Astrocyte (in vitro differentiated cells and primary cell): ENCODE results near the gene RHBDD2. TPM values are rescaled to one million over a fixed set of nuclear protein-coding genes. Genes with fewer than 3 reads are reported as not detected.
"Not testable (repeated sequence)": the region's sequence is repeated elsewhere in the genome, so short reads cannot be mapped to it uniquely, and the experiment has no call there.

Experiments
- DNase-seq: peaks from one replicate; pipeline ENCODE4 v3.0.0-alpha.2; 2010; ENCODE audit warnings: low read depth
- FAIRE-seq: peaks from 2 replicates; lab custom pipeline; 2011; peaks lifted over from hg19 to GRCh38; lab: Jason Lieb, UNC
- H2AFZ ChIP-seq: 2 replicates; pipeline ENCODE4 v1.6.0; 2012; ENCODE audit warnings: low read depth, low read length, inconsistent platforms
- H3K27ac ChIP-seq: 2 replicates; pipeline ENCODE4 v1.5.1; 2011; ENCODE audit warnings: low read depth, low read length, inconsistent platforms
- H3K27me3 ChIP-seq: 2 replicates; pipeline ENCODE4 v1.6.0; 2011; ENCODE audit warnings: low read length, inconsistent platforms; ENCODE audit not compliant: insufficient read depth
- H3K36me3 ChIP-seq: 2 replicates; pipeline ENCODE4 v1.5.1; 2011; ENCODE audit warnings: low read length, inconsistent platforms; ENCODE audit not compliant: insufficient read depth
- H3K4me1 ChIP-seq: 2 replicates; pipeline ENCODE4 v1.5.1; 2011; ENCODE audit warnings: low read length, inconsistent platforms; ENCODE audit not compliant: insufficient read depth
- H3K4me2 ChIP-seq: 2 replicates; pipeline ENCODE4 v1.6.0; 2012; ENCODE audit warnings: low read length, inconsistent platforms
- H3K4me3 ChIP-seq: 2 replicates; pipeline ENCODE4 v1.5.1; 2011; ENCODE audit warnings: low read depth, mild to moderate bottlenecking, low read length, inconsistent platforms; ENCODE audit not compliant: insufficient read depth
- H3K79me2 ChIP-seq: 2 replicates; pipeline ENCODE4 v1.6.0; 2012; ENCODE audit warnings: mild to moderate bottlenecking, low read length, inconsistent platforms; ENCODE audit not compliant: insufficient read depth
- H3K9ac ChIP-seq: 2 replicates; pipeline ENCODE4 v1.6.0; 2012; ENCODE audit warnings: mild to moderate bottlenecking, low read length, inconsistent platforms
- H3K9me3 ChIP-seq: 2 replicates; pipeline ENCODE4 v1.5.1; 2012; ENCODE audit warnings: low read depth, mild to moderate bottlenecking, low read length, inconsistent platforms; ENCODE audit not compliant: insufficient read depth
- H4K20me1 ChIP-seq: 2 replicates; pipeline ENCODE4 v1.6.0; 2012; ENCODE audit warnings: low read length, inconsistent platforms; ENCODE audit not compliant: insufficient read depth
- H3K27ac Mint-ChIP-seq: one replicate; pipeline ENCODE4 v1.8.0; 2021; ENCODE audit warnings: mild to moderate bottlenecking, mixed read lengths; ENCODE audit not compliant: unreplicated experiment
- H3K27me3 Mint-ChIP-seq: one replicate; pipeline ENCODE4 v1.8.0; 2021; ENCODE audit warnings: low read depth, mixed read lengths; ENCODE audit not compliant: unreplicated experiment
- H3K36me3 Mint-ChIP-seq: one replicate; pipeline ENCODE4 v1.8.0; 2021; ENCODE audit warnings: low read depth, mixed read lengths; ENCODE audit not compliant: unreplicated experiment
- H3K4me1 Mint-ChIP-seq: one replicate; pipeline ENCODE4 v1.8.0; 2021; ENCODE audit warnings: low read depth, mixed read lengths; ENCODE audit not compliant: unreplicated experiment
- H3K4me3 Mint-ChIP-seq: one replicate; pipeline ENCODE4 v1.8.0; 2021; ENCODE audit warnings: mild to moderate bottlenecking, moderate library complexity, mixed read lengths; ENCODE audit not compliant: unreplicated experiment
- H3K9me3 Mint-ChIP-seq: one replicate; pipeline ENCODE4 v1.8.0; 2021; ENCODE audit warnings: mild to moderate bottlenecking, mixed read lengths; ENCODE audit not compliant: unreplicated experiment
- EZH2 ChIP-seq: IDR thresholded peaks from 2 replicates; pipeline ENCODE4 v1.6.1; 2012; ENCODE audit warnings: mild to moderate bottlenecking, low read length, inconsistent platforms; ENCODE audit not compliant: insufficient read depth
- total RNA-seq: library from RNA; stranded (reverse); gene quantifications from 2 replicates; pipeline ENCODE4 v1.2.1, GENCODE V29; 2021
- TF ChIP-seq, protein P1 (sequence below): IDR thresholded peaks from 2 replicates; pipeline ENCODE4 v1.5.1; 2011; ENCODE audit warnings: low read depth, mild to moderate bottlenecking, inconsistent platforms, low read length, moderate library complexity; ENCODE audit not compliant: insufficient read depth

RHBDD2 gene
- total RNA-seq, 1 donor from 2014 or later = 55.0 TPM

GRCh38 chr7:75844158-75844557 lies 34.7 kb upstream of the RHBDD2 start:
- Mint-ChIP-seq H3K4me3 (no peak overlapping the region), H3K27me3 (peaks cover 11% of the 10 kb centered on the region), H3K27ac (no peak overlapping the region), H3K4me1 (peaks cover 9% of the 10 kb centered on the region), H3K9me3 (peaks cover 3% of the 10 kb centered on the region), H3K36me3 (no peaks in the 10 kb centered on the region)
- no peaks in the 10 kb centered on the region for H3K27me3 ChIP-seq
- no peaks in the 10 kb centered on the region for H4K20me1 ChIP-seq
- H3K27ac ChIP-seq = no peak overlapping the region
- FAIRE-seq = no peak
- no peak for DNase-seq
- peaks cover 11% of the 10 kb centered on the region for H3K4me1 ChIP-seq
- H3K79me2 ChIP-seq = no peaks in the 10 kb centered on the region
- H2AFZ ChIP-seq = no peak overlapping the region
- H3K9me3 ChIP-seq = no peaks in the 10 kb centered on the region
- no peak overlapping the region for H3K4me3 ChIP-seq
- H3K4me2 ChIP-seq = no peak overlapping the region
- TF ChIP-seq, protein P1, sequence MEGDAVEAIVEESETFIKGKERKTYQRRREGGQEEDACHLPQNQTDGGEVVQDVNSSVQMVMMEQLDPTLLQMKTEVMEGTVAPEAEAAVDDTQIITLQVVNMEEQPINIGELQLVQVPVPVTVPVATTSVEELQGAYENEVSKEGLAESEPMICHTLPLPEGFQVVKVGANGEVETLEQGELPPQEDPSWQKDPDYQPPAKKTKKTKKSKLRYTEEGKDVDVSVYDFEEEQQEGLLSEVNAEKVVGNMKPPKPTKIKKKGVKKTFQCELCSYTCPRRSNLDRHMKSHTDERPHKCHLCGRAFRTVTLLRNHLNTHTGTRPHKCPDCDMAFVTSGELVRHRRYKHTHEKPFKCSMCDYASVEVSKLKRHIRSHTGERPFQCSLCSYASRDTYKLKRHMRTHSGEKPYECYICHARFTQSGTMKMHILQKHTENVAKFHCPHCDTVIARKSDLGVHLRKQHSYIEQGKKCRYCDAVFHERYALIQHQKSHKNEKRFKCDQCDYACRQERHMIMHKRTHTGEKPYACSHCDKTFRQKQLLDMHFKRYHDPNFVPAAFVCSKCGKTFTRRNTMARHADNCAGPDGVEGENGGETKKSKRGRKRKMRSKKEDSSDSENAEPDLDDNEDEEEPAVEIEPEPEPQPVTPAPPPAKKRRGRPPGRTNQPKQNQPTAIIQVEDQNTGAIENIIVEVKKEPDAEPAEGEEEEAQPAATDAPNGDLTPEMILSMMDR = no peak
- TF ChIP-seq EZH2 = no peak
- no peak overlapping the region for H3K9ac ChIP-seq
- no peaks in the 10 kb centered on the region for H3K36me3 ChIP-seq

DNA sequence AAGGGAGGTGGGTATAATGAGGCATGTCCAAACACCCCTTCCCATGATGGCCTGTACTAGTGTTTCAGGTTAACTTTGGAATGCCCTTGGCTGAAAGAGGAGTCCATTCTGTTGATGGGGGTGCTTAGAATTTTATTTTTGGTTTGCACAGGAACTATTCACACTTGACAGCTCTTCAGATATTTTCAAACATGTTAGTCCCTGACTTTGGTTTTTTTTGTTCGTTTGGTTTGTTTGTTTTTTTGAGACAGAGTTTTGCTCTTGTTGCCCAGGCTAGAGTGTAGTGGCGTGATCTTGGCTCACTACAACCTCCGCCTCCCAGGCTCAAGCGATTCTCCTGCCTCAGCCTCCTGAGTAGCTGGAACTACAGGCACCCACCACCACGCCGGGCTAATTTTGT lies 33.7 kb upstream of the RHBDD2 start:
- not testable (repeated sequence) for H3K4me3 ChIP-seq, H3K4me3 Mint-ChIP-seq, H3K9ac ChIP-seq, H3K4me1 Mint-ChIP-seq, H4K20me1 ChIP-seq, H3K9me3 ChIP-seq, H3K36me3 ChIP-seq, H2AFZ ChIP-seq, H3K27ac Mint-ChIP-seq, H3K79me2 ChIP-seq, H3K4me2 ChIP-seq, H3K36me3 Mint-ChIP-seq, H3K27me3 ChIP-seq, H3K27ac ChIP-seq, FAIRE-seq, DNase-seq, H3K9me3 Mint-ChIP-seq
- peaks cover 11% of the 10 kb centered on the region for H3K4me1 ChIP-seq
- peaks cover 12% of the 10 kb centered on the region for H3K27me3 Mint-ChIP-seq

DNA sequence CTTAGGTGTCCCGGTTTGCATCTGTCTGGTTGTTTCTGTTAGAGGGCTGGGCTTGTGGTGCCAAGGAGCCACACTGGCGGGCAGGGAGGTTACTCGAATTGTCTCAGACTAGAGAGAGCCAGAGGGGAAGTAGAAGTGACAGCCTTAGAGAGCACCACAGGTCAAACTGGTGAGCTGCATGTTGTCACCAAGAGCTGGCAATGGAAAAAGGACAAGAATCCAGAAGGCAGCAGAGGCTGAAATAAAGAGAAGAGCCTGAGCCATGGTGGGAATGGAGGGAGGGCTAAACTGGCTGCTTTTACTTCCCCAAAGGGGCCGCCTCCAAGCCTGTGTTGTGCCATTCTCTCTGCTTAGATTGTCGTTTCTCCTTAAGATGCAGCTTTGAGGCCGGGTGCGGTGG lies 31.1 kb upstream of the RHBDD2 start:
- TF ChIP-seq EZH2 = no peak
- TF ChIP-seq, protein P1 = no peak
- no peak overlapping the region for H3K4me3 ChIP-seq
- H4K20me1 ChIP-seq = no peaks in the 10 kb centered on the region
- Mint-ChIP-seq H3K4me3 (no peak overlapping the region), H3K27ac (no peak overlapping the region), H3K9me3 (peaks cover 3% of the 10 kb centered on the region), H3K27me3 (peaks cover 14% of the 10 kb centered on the region), H3K36me3 (no peaks in the 10 kb centered on the region), H3K4me1 (peaks cover 6% of the 10 kb centered on the region)
- H3K27me3 ChIP-seq = no peaks in the 10 kb centered on the region
- H3K36me3 ChIP-seq = no peaks in the 10 kb centered on the region
- H2AFZ ChIP-seq = no peak overlapping the region
- peaks cover 7% of the 10 kb centered on the region for H3K4me1 ChIP-seq
- DNase-seq = no peak
- no peak overlapping the region for H3K9ac ChIP-seq
- H3K27ac ChIP-seq = no peak overlapping the region
- no peak for FAIRE-seq
- no peak overlapping the region for H3K4me2 ChIP-seq
- no peaks in the 10 kb centered on the region for H3K9me3 ChIP-seq
- H3K79me2 ChIP-seq = no peaks in the 10 kb centered on the region
